NOMO-1 (cell line): ENCODE measurements around the gene TAS2R40.
"Not testable (repeated sequence)": the region's sequence is repeated elsewhere in the genome, so short reads cannot be mapped to it uniquely, and the experiment has no call there.

Experiments used
- DNase-seq, 2 experiments: peaks; one replicate each; lab custom pipeline; 2025; ENCODE audit not compliant: unreplicated experiment in 2 of 2; lab: John Stamatoyannopoulos, UW

The TAS2R40 gene

DNA sequence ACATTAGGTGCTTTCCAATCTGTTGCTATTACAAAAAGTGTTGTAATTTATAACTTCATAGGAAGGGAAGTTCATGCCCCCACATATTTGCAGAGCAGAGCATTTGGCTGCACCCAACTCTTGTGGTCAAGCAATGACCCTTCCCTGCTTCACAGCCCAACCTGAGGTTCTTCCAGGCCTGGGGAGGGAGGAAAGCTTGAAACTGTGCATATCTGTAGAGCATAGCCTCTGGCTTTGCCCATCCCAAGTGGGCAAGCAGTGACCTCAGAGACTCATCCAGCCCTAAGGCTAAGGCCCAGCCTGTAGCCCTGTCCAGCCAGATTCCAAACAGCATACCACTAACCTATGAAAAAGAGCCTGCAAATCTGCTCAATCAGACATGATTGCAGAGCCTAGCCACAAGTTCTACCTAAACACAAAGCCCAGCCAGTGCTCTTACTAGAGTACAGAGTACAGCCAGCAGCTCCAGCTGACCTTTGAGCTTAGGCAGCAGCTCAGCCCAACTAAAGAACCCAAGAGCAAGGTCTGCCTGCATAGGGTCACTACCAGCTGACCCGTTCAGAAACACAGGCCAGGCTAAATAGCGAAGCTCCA, 27.0 kb downstream of the TAS2R40 start:
- DNase-seq = no peak

DNA sequence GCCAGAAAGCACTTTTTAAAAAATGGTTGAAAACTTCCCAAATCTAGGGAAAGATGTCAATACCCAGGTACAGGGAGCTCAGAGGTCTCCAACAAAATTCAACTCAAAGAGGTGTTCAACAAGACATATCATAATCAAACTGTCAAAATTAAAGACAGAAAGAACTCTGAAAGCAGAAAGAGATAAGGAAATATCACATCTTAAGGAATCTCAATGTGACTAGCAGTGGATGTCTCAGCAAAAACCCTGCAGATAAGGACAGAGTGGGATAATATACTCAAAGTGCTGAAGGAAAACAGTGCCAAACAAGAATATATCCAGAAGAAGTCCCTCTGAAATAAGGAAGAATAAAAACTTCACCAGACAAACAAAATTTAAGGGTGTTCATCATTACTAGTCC, 28.4 kb downstream of the TAS2R40 start:
- DNase-seq = no peak

DNA sequence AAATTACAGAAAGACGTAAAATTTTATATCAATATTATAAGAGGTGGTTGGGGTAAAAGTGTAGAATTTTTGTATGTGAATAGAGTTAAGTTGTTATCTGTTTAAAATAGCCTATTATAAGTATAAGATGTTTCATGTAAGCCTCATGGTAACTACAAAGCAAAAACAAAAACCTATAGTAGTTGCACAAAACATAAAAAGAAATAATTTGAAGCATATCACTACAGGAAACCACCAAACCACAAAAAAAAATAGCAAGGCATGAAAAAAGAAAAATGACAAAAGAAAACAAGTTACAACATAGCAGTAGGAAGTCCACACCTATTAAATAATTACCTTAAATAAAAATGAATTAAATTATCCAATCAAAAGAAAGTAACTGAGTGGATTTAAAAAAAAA, 29.0 kb downstream of the TAS2R40 start:
- DNase-seq = peak in 1 of 2 experiments; percentile 24

DNA sequence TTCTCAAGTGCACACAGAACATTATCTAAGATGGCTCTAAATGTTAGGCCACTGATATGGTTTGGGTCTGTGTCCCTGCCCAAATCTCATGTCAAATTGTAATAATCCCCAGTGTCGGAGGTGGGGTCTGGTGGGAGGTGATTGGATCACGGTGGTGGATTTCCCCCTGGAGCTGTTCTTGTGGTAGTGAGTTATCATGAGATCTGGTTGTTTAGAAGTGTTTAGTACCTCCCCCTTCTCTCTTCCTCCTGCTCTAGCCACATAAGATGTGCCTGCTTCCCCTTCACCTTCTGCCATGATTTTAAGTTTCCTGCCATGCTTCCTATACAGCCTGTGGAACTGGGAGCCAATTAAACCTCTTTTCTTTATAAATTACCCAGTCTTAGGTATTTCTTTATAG, 30.2 kb downstream of the TAS2R40 start:
- DNase-seq = no peak

GRCh38 chr7:143255564-143255963, 33.7 kb downstream of the TAS2R40 start:
- no peak for DNase-seq

DNA sequence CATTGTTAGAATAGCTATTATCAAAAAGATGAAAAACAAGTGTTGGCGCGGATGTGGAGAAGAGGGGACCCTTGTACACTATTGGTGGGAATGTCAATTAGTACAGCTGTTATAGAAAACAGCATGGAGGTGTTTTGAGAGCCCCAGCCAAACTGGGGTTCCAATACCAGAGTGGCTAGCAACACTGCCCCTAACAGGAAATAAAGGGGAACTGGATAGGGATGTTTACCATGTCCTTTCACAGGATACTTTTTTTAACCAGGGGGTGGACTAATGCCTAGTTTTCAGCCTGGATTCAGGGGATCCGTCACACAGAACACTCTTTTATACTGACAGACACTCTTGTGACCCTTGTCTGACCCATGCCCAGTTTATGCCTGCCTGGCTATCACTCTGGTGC, 34.5 kb downstream of the TAS2R40 start:
- no peak for DNase-seq

- DNase-seq = no peak
These were observed 35.1 kb downstream of the TAS2R40 start for GRCh38 chr7:143256932-143257331.

DNA sequence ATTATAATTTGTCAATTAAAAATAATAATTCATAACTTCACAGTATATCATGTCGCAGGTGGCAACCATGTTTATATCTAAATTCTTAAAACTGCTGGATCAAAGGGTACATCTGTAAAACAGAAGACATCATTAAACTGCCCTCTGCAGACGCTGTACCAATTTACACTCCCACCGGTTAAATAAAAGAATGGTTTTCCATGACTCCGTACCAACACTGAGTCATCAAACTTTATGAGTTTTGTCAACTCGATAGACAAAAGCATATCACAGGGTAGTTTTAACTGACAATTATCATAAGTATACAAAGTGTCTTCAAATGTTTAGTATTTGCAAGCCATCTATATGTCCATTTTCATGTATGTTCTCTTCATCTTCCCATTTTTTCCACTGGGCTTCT, 35.7 kb downstream of the TAS2R40 start:
- no peak for DNase-seq

GRCh38 chr7:143258831-143259230, 37.0 kb downstream of the TAS2R40 start:
- DNase-seq = peak in 1 of 2 experiments; percentile 30

- no peak for DNase-seq
These were observed 37.9 kb downstream of the TAS2R40 start for GRCh38 chr7:143259765-143260164.

DNA sequence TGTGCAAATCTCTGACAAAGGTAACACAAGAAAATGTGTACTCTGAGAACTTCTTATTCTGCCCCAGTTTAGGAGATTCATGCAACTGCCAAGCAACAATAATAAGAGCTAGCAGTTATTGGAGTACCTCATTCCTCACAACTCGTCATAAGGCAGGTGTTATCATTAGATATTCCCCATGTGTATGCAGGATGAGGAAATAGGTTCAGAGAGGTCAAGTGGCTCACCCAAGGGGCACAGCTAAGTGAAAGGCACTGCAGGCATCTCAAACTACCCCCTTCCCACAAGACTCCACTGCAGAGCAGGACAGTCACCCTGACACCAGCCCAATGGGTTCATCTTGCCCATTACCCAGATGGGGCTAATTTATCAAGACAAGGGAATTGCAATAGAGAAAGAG, 40.1 kb downstream of the TAS2R40 start:
- no peak for DNase-seq

GRCh38 chr7:143263266-143264195, 41.7 kb downstream of the TAS2R40 start, which contains the start of gene GSTK1:
GSTK1 (plus strand) TSS chr7:143263441; CDS start chr7:143263514, 73 bp downstream.
- peak; percentile 28 to 55 for DNase-seq

- not testable (repeated sequence) for DNase-seq
These were observed 42.3 kb downstream of the TAS2R40 start for GRCh38 chr7:143264196-143264568.

DNA sequence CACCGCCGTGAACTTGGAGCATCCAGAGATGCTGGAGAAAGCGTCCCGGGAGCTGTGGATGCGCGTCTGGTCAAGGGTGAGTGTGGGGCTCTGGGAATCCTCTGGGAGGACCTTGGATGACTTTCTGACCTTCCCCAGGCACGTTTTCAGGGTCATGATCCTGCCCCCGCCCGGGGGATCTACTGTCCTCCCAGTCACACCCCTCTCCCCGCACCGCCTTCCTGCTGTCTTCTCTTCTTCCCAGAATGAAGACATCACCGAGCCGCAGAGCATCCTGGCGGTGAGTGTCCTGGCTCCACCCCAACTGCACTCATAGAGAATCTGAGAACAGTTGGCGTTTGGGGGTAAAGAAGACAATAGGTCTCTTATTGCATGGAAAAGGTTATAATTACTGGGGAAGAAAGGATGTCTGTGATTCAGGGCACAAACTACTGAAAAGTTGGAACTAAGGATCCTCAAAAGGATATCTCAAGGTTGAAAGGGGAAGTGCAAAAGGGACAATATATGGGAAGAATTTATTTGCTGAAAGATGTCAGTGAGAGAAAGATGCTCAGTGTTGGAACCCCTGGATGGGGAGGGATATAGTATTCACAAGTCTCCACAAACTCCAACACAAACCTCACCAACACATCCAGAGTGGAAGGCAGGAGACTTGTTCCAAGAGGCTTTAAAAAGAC, 43.3 kb downstream of the TAS2R40 start:
- DNase-seq = no peak

DNA sequence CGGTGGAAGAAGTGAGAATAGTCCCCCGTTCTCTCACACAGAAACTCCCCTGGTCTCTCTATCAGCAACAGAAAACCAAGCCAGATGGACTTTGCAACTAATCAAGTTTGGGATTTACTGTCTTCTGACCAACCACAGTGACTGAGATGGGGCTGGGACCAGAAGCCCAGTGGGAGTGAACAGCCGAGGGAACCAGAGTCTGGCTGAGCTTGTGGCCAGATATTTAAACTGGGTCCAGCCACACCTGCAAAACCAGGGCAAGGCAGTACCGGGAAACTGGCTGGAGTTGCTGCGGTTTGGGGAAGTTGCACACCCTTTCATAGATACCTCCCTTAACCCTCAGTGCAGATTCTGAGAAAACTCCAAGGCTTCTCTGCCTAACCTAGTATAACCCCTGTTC, 47.4 kb downstream of the TAS2R40 start:
- no peak for DNase-seq

DNA sequence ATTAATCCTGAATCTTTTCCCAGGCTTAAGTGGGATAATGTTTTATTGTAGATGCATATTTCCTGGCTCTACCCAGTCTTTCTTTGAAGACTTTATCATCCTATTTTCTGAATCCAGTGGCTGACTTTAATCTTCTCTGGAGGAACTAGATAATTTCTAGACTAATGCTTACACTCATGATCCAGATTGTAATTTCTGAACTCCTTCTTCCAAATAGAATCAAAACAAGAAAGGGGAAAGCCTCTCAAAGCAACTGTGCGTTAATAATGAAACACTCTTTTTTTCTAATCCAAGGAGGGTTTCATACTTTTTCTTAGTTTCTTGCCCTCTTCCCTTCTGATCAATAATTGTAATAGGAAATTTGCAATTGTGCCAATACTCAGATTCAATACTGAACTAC, 49.4 kb downstream of the TAS2R40 start:
- DNase-seq = no peak
